GM19372 (cell line): ENCODE data around the gene SLC7A7.
"Not testable (repeated sequence)": the region's sequence is repeated elsewhere in the genome, so short reads cannot be mapped to it uniquely, and the experiment has no call there.

Experiments
- ATAC-seq: cut with Tn5 transposase; IDR thresholded peaks from one replicate; pipeline ENCODE4 v1.9.1; 2021; ENCODE audit warnings: mild to moderate bottlenecking, low read depth, moderate library complexity; ENCODE audit not compliant: unreplicated experiment

Gene SLC7A7

DNA sequence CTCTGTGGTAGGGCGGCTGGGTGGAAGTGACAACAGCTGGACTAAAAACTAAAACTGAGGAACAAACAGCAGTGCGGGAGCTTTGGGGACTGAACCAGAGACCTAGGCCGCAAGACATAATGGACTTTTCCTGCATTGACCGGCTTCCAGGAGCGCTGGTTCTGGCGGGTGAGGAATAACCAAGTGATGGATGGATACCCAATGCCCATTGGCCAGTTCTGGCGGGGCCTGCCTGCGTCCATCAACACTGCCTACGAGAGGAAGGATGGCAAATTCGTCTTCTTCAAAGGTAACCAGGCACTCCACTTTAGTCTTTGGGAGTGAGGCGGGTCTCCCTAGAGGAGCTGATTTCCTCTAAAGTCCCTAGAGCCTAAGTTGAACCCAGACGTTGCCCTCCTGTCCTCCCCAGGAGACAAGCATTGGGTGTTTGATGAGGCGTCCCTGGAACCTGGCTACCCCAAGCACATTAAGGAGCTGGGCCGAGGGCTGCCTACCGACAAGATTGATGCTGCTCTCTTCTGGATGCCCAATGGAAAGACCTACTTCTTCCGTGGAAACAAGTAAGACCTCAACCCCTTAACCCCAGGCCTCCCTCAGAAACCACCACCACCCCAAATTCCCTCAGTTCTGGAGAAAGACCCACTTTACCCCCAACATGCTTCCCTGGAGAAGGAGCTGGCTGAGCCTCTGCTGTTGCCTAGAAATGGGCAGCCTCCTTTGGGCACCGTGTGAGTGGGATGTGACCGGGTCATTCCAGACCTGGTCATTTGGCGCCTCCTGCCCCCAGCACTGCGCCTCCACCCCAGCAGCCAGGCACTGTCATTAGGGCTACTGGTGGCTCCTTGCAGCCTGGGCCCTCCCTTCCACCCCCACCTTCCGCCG lies 29.2 kb upstream of the SLC7A7 start:
- no peak for ATAC-seq

DNA sequence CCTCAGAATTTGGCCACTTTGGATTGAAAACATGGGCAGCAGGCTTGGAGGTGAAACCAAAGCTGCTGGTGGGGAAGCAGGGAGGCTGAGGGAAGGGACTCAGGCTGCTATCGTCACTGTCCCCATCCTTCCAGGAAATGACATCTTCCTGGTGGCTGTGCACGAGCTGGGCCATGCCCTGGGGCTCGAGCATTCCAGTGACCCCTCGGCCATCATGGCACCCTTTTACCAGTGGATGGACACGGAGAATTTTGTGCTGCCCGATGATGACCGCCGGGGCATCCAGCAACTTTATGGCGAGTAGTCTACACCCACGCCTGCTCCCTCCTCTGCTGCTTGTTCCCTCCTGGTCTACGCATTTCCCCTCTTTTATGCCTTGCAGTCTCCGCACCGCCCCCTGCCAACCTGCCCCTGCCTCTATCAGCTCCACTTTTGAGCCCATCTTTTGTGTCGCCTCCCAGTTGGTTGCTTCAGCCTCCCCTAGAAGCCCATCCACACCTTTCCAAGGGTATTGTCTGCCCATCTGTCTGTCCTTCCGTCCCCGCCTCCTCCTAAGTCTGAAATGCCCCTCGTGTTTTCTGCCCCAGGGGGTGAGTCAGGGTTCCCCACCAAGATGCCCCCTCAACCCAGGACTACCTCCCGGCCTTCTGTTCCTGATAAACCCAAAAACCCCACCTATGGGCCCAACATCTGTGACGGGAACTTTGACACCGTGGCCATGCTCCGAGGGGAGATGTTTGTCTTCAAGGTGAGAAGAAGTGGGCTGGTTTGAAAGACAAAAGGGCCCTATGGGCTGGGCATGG lies 28.1 kb upstream of the SLC7A7 start:
- no peak for ATAC-seq

DNA sequence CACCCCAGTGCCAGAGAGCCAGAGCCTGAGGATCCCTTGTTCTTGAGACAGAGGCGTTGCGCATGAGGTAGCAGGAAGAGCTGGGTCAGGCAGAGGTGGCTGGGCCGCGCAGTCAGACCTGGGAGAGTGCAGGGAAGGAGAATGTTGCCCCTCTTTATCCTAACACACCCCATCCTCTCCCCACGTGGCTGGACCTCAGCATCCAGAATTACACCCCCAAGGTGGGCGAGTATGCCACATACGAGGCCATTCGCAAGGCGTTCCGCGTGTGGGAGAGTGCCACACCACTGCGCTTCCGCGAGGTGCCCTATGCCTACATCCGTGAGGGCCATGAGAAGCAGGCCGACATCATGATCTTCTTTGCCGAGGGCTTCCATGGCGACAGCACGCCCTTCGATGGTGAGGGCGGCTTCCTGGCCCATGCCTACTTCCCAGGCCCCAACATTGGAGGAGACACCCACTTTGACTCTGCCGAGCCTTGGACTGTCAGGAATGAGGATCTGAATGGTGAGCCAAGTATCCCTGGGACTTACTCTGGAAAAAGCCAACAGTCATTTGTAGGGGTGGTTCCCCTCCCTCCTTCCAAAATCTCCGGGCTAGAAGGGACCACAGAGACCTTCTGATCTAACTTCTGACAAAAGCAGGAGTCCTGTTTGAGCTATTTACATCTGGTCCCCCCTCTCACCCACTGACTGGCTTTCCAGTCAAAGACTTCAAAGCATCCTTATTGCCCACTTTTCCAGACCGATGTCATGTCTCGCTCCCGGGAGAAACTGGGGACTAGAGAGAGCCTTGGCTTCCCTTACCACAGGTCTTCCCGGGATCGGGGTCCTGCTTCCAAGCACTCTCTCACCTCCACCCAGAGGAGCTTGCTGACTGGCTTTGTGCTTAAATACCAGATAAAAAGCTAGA lies 27.2 kb upstream of the SLC7A7 start:
- no peak for ATAC-seq

DNA sequence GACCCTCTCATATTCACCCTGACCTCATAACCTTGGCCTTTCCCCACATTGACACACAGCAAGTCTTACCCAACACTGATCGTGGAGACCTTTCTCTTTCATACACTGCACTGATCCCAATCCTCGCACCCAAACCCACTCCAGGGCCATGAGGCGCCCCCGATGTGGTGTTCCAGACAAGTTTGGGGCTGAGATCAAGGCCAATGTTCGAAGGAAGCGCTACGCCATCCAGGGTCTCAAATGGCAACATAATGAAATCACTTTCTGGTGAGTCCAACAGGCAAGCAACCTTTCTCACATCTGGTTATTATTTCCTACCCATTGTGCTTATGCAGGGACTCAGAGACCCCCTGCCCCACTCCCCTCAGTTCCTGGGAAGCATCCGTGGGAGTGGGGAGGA lies 26.5 kb upstream of the SLC7A7 start:
- ATAC-seq: no peak

DNA sequence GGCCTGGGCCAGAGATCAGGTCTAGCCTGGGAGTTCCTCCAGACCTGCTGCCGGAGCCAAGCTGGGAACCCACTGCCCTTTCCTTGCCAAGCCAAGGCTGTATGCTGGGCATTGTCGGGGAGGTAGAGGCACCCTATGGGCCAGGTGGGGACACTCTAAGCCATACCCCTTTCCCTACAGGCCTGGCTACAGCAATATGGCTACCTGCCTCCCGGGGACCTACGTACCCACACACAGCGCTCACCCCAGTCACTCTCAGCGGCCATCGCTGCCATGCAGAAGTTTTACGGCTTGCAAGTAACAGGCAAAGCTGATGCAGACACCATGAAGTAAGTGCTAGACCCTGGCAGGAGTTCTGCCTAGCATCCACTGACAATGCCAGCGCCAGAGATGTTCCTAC lies 26.1 kb upstream of the SLC7A7 start:
- ATAC-seq: no peak

DNA sequence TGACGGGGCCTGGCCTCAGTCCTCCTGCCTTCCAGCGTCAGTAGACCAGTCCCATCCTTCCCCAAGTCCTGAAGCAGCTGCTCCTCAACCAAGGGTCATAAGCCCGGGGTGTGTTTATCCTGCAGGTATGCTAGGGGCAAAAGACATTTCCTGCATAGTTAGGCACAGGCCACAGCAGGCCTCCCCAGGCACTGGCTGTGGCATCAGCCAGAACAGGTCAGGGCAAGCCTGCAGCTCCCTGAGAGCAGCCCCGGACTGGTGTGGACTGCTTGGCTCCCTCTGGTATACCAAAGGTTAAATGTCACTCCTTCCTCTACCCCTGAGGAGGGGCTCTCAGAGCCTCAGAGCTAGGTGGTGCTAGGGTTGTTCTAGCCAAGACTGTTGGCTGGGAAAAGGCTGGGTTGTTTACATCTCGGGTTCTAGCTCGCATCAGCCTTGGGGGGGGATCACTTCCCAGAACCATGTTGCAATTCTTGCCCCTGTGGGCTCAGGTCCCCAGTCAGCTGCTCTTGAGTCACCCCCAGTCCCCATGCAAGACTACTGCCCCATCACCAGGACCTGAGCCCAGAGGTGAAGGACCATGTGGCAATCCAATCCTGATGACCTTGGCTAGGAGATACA lies 24.0 kb upstream of the SLC7A7 start:
- no peak for ATAC-seq

DNA sequence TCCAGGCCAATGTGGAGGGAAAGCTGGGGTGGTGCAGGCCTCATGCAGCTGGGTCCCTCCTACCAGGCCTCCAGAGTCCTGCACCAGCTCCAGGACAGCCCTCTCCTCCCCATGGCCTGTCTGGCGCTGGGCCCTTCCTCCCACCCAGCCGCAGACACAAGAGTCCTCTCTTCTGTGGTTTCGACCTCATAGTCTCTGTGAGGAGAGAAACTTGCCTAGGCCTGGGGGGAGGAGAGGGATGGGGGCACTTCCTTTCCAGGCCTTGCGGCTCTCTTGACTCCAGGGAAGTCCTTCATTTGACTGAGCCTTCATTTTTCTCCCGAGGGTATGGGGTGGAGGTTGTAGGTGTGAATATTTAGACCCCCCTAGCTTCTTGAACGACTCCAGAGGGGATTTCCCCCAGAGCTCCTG lies 23.4 kb upstream of the SLC7A7 start:
- no peak for ATAC-seq

DNA sequence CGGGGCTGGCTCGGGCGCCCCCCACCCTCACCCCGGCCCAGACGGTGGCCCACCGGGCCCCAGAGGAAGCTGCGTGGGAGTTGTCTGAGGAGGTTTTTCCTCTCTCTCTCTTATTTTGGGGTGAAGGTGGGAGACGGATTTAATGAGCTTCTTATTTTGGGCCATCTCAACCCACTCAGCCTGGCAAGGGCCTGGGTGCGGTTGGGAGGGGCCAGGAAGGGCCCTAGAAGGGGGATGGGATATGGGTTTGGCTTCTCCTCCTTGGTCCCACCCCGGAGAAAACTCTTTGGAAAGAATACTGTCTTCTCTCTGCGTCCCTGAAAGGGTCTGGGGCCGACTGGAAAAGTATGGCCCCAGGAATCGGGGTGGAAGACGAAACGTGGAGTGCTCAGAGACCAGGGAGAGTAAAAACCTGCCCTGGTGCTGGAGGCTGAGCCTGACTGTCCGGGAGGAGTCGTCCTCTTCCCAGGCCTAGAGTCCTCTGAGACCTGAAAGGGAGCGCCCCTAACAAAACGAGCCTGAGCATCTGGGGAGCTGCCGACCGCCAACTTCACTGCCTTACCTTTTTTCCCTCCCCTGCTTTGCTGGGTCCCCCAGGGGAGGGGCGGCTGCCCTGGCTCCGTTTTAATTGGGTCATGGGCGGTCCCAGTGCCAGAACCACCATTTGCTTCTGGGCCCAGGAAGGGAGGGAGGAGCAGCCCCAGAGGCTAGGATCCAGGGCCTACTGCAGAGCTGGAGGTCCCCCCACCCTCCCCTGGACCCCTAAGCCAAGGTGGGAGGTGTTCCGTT lies 22.7 kb upstream of the SLC7A7 start:
- no peak for ATAC-seq

DNA sequence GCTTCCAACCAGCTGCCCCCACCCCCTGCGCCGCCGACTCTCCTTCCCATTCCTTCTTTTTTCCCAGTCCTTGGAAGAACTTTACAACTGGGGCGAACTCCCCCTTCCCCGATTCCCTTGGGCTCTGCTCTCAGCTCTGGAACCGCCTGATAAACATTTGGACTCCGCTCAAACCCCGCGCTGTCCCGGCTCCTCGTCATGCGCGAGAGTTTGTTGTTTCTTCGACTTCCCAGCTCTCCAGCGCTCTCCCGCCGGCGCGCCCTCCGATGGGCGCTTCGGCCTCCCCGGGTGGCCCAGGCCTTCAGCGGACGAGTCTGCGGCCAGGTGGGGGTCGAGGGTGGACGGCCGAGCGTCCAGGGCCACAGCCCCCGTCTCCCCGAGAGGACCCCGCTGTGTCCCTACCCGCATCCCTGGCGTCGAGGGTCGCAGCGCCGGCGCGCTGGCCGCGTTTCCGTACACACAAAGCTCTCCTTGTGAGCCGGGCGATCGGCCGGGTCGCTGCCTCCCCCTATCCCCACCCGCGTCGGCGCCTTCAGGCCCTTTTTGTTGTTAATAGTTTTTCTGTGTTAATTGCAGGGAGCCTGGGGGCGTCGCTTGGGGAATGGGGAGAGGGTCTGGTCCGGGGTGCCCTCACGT lies 22.0 kb upstream of the SLC7A7 start:
- no peak for ATAC-seq

DNA sequence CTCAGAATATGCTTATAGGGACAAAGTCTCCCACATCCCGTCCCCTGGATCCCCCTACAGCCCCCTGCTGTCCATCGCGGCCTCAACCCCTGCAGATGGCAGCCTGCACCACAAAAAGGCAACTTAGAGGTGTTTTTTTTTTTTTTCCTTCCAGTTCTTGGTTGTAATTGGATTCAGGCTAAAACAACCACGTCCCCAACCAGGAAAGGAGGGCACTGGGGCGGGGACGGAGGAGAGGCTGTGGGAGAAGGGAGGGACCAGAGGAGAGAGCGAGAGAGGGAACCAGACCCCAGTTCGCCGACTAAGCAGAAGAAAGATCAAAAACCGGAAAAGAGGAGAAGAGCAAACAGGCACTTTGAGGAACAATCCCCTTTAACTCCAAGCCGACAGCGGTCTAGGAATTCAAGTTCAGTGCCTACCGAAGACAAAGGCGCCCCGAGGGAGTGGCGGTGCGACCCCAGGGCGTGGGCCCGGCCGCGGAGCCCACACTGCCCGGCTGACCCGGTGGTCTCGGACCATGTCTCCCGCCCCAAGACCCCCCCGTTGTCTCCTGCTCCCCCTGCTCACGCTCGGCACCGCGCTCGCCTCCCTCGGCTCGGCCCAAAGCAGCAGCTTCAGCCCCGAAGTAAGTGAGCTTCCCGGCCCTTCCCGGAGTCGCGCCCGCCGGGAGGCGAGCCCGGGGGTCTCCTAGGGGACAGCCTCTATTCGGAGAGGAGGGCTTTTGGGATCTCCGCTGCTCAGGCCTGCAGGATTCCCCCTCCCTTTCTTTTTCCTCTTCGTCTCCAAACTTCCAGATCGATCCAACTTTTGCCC lies 21.3 kb upstream of the SLC7A7 start, which contains the start of gene MMP14:
MMP14 (plus strand) TSS at position 285 of the 813 bp plus-strand sequence; CDS start at position 518, 233 bp downstream.
- no peak for ATAC-seq

DNA sequence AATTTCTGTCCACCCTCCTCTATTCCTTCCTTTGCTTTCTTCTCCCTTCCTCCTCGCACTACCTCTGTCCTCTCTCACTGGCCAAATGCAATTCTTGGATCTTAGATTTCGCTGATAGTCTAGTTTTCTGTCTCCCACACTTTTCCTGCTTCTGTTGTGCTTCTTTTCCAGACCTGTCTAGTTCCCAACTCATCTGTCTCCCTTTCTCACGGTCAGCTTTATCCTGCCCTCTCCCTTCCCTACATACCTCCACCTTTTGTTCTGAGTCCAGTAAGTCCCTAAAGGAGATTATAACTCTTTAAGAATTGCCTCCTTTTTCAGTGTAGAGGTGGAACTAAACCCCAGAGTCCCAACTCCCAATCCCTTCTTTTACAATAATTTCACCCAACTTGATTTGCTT lies 20.3 kb upstream of the SLC7A7 start:
- ATAC-seq: no peak

DNA sequence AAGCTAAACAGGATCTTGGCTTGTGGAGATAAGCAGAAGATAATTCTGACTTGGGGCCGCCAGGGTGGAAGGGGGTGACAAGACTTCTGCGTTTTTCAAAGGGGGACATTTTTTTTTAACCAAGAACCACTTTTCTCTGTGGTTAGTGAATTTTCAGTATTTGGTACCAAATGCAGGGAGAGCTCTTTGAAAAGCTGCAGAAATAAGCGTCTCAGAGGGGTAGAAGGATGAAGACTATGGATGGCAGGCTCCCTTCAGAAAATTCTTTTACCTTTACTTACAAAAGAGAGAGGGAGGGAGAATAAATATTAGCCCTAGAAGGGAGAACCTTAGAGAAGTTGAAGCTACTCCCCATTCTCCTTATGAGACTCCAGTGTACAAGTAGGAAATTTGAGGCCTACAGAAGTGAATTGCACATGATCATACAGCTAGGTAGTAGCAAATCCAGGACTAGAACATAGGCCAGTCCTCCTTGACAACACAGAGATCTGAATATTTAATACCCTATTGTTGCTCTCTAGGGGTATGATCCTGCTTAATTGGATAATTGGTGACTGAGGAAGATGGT lies 15.3 kb upstream of the SLC7A7 start:
- no peak for ATAC-seq

DNA sequence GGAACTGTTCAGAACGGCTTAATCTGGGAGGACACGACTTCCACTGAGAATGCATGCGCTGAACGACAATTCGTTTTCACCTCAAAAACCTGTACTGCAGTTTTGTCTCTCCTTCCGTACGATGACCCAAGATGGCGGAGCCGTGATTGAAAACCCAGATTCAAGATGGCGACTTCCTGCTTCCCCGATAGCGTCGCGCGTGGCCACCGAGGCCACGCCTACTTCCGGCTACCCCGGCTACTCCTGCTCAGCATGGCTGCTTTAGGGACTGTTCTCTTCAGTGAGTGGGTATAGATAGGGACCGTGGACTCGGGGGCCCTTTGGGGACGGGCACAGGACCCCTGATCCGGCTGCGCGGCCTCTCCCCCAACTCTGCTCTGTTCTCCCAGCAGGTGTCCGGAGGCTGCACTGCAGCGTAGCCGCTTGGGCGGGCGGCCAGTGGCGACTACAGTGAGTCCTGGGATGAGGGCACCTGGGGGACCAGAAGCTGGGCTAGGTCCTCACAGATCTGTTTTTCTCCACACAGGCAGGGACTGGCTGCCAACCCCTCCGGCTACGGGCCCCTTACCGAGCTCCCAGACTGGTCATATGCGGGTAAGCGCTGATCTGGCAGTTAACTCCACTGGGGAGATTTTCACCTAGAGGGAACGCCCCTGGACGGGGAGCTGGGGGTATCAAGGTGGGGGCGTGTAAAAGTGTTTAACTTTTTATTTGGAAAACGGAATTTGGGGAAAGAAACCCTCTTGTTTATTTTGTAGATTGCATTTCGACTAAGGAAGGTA lies 14.6 kb upstream of the SLC7A7 start, which contains the start of gene MRPL52:
MRPL52 (plus strand) TSS at position 227 of the 782 bp plus-strand sequence; CDS start at position 253, 26 bp downstream.
- peak; percentile 93 for ATAC-seq

DNA sequence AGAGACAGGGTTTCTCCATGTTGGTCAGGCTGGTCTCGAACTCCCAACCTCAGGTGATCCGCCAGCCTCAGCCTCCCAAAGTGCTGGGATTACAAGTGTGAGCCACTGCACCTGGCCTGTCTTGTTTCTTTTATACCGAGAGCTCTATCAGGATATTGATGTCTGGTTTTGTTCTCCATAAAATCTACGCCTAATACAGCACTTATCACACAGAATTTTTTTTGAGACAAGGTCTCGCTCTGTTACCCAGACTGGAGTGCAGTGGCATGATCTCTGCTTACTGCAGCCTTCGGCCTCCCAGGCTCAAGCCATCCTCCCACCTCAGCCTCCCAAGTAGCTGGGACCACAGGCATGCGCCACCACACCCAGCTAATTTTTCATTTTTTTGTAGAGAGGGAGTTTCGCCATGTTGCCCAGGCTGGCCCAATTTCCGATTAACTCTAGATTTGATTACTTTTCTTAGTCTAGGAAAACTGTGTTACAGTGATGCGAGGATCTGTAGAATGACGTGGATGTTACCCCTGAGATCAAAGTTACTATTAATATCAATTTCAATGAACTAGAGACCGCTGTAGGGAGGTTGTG lies 13.9 kb upstream of the SLC7A7 start:
- not testable (repeated sequence) for ATAC-seq

DNA sequence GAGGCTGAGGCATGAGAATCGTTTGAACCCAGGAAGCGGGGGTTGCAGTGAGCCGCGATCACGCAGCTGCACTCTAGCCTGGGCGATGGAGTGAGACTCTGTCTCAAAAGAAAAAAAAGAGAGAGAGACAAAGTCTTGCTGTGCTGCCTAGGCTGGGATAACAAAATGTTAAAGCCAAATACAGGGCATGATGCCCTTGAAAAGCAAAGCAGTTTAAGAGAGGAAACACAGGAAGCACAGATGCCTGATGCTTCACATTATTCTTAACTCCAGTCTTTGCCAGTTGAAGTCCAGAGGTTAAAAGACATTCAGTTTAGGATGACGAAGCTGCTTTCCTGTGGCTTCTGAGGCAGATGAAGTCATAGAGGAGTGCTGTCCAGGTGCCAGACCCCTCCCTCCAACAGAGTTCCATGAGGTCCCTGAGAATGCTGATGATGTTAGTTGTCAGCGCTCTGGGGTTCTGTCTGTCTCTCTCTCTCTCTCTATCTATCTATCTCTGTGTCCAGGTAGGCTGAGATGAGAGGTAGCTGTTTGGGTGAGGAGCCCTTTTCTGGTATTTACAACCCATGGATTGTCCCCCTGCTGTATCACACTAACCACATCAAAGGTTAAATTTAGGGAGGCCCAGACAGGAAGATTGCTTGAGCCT lies 9.6 kb upstream of the SLC7A7 start:
- no peak for ATAC-seq

DNA sequence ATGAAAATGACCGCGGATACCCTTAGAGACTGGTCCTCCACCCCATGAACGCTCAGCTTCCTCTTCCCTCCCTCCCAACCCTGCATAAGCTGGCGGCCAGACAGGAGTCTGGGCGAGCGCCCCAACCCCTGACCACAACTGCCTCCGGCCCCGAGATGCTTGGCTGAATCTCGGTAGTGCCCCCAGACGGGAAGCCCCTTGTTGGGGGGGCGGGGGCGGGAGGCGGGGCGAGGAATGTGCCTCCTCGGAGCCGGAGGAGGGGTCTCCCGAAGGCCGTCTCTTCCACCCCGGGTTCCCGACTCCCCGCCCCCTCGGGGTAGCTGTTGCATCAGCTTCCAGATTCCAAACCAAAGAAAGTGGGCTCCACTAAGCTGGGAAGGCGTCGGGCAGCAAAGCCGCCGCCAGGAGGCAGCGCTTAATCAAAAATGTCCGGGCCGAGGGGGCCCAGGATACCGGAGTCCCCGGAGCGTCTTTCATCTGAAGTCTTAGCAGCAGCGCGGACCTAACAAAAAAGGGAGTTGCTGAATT lies 7.4 kb upstream of the SLC7A7 start:
- peak; percentile 50 for ATAC-seq
